ENCODE results near the gene ZBTB47.

ZBTB47 gene

DNA sequence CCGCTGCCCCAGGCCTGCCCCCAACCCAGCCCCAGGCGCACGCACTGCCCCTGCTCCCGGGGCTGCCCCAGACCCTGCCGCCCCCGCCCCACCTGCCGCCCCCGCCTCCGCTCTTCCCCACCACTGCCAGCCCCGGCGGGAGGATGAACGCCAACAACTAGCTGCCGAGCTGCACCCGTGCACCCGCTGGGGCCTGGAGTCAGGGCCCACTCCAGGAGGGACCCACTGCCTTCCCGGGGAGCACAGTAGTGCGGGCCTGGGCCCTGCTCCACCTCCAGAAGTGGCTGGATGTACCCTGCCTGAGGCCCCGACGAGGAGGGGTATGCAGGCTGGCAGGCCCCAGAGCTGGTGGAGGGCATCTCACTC is 10.9 kb downstream of the ZBTB47 start:
- Histone ChIP-seq H3K4me2 (ENCODE audit: low read length) (no peak overlapping the region), H2BK5ac (ENCODE audit: low read length) (no peak overlapping the region), H3K4ac (ENCODE audit: low read depth, low read length) (no peak overlapping the region), H3K27ac (ENCODE audit: low read depth, low read length) (no peak overlapping the region), H3K23ac (ENCODE audit: low read length) (no peak overlapping the region), H2AK5ac (ENCODE audit: low read length) (no peak overlapping the region), H3K56ac (ENCODE audit: low read length) (no peak overlapping the region), H4K5ac (ENCODE audit: low read length) (no peak overlapping the region), H3K18ac (ENCODE audit: low read length) (no peak overlapping the region), H3K9ac (ENCODE audit: low read length) (no peak overlapping the region), H4K8ac (ENCODE audit: low read depth, low read length) (no peak overlapping the region), H3K79me1 (ENCODE audit: low read length) (no peaks in the 10 kb centered on the region), H3K27me3 (ENCODE audit: insufficient read depth, low read length, poor library complexity) (no peaks in the 10 kb centered on the region), H3K4me1 (ENCODE audit: control insufficient read depth, low read depth, low read length) (no peaks in the 10 kb centered on the region), H3K4me3 (ENCODE audit: low read length) (no peak overlapping the region), H3K79me2 (ENCODE audit: control insufficient read depth, insufficient read depth, low read length) (no peaks in the 10 kb centered on the region), H3K36me3 (ENCODE audit: control insufficient read depth, insufficient read depth, low read length) (no peaks in the 10 kb centered on the region), H2BK120ac (ENCODE audit: low read depth, low read length) (no peak overlapping the region), H2BK15ac (replicated peaks; ENCODE audit: low read depth) (no peak overlapping the region)
- WGBS (ENCODE audit: extremely low coverage, insufficient coverage, low lambda C conversion rate), result no CpG with 5 or more reads among the region's 19 CpGs
- no peak for DNase-seq

DNA sequence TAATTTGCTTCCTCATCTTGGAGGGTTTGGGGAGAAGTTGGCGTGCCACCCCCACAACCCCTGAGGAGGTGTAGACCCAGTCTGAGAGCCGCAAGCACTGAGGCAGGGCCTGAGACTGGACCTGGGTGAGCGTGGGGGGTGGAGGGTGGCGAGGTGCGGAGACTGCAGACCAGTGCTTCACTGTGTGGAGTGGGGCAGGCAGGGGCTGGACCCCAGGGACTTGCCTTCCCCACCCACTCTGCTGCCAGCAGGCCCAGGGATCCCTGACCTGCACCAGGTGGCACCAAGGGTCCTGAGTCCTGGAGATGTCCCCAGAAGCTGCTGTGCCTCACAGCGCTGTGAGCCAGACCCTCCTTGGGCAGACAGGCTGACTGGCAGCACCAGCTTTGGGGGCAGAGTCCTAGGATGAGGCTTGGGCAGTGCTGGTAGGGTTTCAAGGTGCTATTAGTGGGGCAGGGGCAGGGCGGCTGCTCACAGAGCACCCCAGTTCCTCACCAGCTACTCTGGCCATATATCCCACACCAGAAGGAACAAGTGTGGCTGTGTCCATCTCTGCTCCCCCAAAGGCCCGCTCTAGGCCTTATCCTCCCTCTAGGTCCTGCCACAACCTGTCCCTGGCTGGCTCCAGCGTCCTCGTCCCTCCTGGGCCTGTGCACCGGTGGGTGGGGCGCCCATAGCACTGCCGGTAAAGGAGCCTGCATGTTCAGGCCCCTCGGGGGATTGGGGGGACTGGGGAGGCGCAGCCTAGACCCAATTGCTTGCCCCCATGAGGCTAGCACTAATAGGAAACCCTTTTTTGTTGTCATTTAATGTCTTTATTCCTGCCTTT is 11.8 kb downstream of the ZBTB47 start:
- H3K9ac ChIP-seq (ENCODE audit: low read length), result no peak overlapping the region
- H3K4me2 ChIP-seq (ENCODE audit: low read length), result no peak overlapping the region
- H3K79me1 ChIP-seq (ENCODE audit: low read length), result no peaks in the 10 kb centered on the region
- no peak overlapping the region for H2BK5ac ChIP-seq (ENCODE audit: low read length)
- no peak overlapping the region for H3K27ac ChIP-seq (ENCODE audit: low read depth, low read length)
- H3K4ac ChIP-seq (ENCODE audit: low read depth, low read length), result no peak overlapping the region
- no CpG with 5 or more reads among the region's 15 CpGs for WGBS (ENCODE audit: extremely low coverage, insufficient coverage, low lambda C conversion rate)
- H3K56ac ChIP-seq (ENCODE audit: low read length), result no peak overlapping the region
- no peak overlapping the region for H3K4me3 ChIP-seq (ENCODE audit: low read length)
- no peak overlapping the region for H2BK15ac ChIP-seq (replicated peaks; ENCODE audit: low read depth)
- H3K23ac ChIP-seq (ENCODE audit: low read length), result no peak overlapping the region
- no peaks in the 10 kb centered on the region for H3K36me3 ChIP-seq (ENCODE audit: control insufficient read depth, insufficient read depth, low read length)
- H4K5ac ChIP-seq (ENCODE audit: low read length), result no peak overlapping the region
- H3K18ac ChIP-seq (ENCODE audit: low read length), result no peak overlapping the region
- H3K79me2 ChIP-seq (ENCODE audit: control insufficient read depth, insufficient read depth, low read length), result no peaks in the 10 kb centered on the region
- no peak for DNase-seq
- H2AK5ac ChIP-seq (ENCODE audit: low read length), result no peak overlapping the region
- H2BK120ac ChIP-seq (ENCODE audit: low read depth, low read length), result no peak overlapping the region
- H3K27me3 ChIP-seq (ENCODE audit: insufficient read depth, low read length, poor library complexity), result no peaks in the 10 kb centered on the region
- no peaks in the 10 kb centered on the region for H3K4me1 ChIP-seq (ENCODE audit: control insufficient read depth, low read depth, low read length)
- H4K8ac ChIP-seq (ENCODE audit: low read depth, low read length), result no peak overlapping the region

GRCh38 chr3:42666022-42666421 is 12.5 kb downstream of the ZBTB47 start:
- no peak overlapping the region for H2BK120ac ChIP-seq (ENCODE audit: low read depth, low read length)
- H3K4me1 ChIP-seq (ENCODE audit: control insufficient read depth, low read depth, low read length), result no peaks in the 10 kb centered on the region
- H3K56ac ChIP-seq (ENCODE audit: low read length), result no peak overlapping the region
- H3K18ac ChIP-seq (ENCODE audit: low read length), result no peak overlapping the region
- no peak overlapping the region for H4K8ac ChIP-seq (ENCODE audit: low read depth, low read length)
- H3K79me2 ChIP-seq (ENCODE audit: control insufficient read depth, insufficient read depth, low read length), result no peaks in the 10 kb centered on the region
- H2BK5ac ChIP-seq (ENCODE audit: low read length), result no peak overlapping the region
- H3K4me3 ChIP-seq (ENCODE audit: low read length), result no peak overlapping the region
- H3K4ac ChIP-seq (ENCODE audit: low read depth, low read length), result no peak overlapping the region
- no peak overlapping the region for H3K4me2 ChIP-seq (ENCODE audit: low read length)
- no peak overlapping the region for H4K5ac ChIP-seq (ENCODE audit: low read length)
- no peak overlapping the region for H3K27ac ChIP-seq (ENCODE audit: low read depth, low read length)
- no peak overlapping the region for H3K9ac ChIP-seq (ENCODE audit: low read length)
- no CpG with 5 or more reads among the region's 8 CpGs for WGBS (ENCODE audit: extremely low coverage, insufficient coverage, low lambda C conversion rate)
- H2BK15ac ChIP-seq (replicated peaks; ENCODE audit: low read depth), result no peak overlapping the region
- H3K27me3 ChIP-seq (ENCODE audit: insufficient read depth, low read length, poor library complexity), result no peaks in the 10 kb centered on the region
- no peak overlapping the region for H3K23ac ChIP-seq (ENCODE audit: low read length)
- no peak overlapping the region for H2AK5ac ChIP-seq (ENCODE audit: low read length)
- no peak for DNase-seq
- H3K36me3 ChIP-seq (ENCODE audit: control insufficient read depth, insufficient read depth, low read length), result no peaks in the 10 kb centered on the region
- H3K79me1 ChIP-seq (ENCODE audit: low read length), result no peaks in the 10 kb centered on the region

GRCh38 chr3:42666577-42666998 is 13.1 kb downstream of the ZBTB47 start:
- Histone ChIP-seq H3K23ac (ENCODE audit: low read length) (no peak overlapping the region), H4K8ac (ENCODE audit: low read depth, low read length) (no peak overlapping the region), H3K18ac (ENCODE audit: low read length) (no peak overlapping the region), H3K9ac (ENCODE audit: low read length) (no peak overlapping the region), H2BK15ac (replicated peaks; ENCODE audit: low read depth) (no peak overlapping the region), H3K56ac (ENCODE audit: low read length) (no peak overlapping the region), H3K36me3 (ENCODE audit: control insufficient read depth, insufficient read depth, low read length) (no peaks in the 10 kb centered on the region), H3K79me2 (ENCODE audit: control insufficient read depth, insufficient read depth, low read length) (no peaks in the 10 kb centered on the region), H3K4ac (ENCODE audit: low read depth, low read length) (no peak overlapping the region), H2BK5ac (ENCODE audit: low read length) (no peak overlapping the region), H3K79me1 (ENCODE audit: low read length) (no peaks in the 10 kb centered on the region), H3K27me3 (ENCODE audit: insufficient read depth, low read length, poor library complexity) (no peaks in the 10 kb centered on the region), H4K5ac (ENCODE audit: low read length) (no peak overlapping the region), H2AK5ac (ENCODE audit: low read length) (no peak overlapping the region), H3K4me3 (ENCODE audit: low read length) (no peak overlapping the region), H3K4me1 (ENCODE audit: control insufficient read depth, low read depth, low read length) (no peaks in the 10 kb centered on the region), H3K4me2 (ENCODE audit: low read length) (no peak overlapping the region), H2BK120ac (ENCODE audit: low read depth, low read length) (no peak overlapping the region), H3K27ac (ENCODE audit: low read depth, low read length) (no peak overlapping the region)
- no CpG with 5 or more reads among the region's 4 CpGs for WGBS (ENCODE audit: extremely low coverage, insufficient coverage, low lambda C conversion rate)
- no peak for DNase-seq

- H3K4me2 ChIP-seq (ENCODE audit: low read length), result no peak overlapping the region
- no peaks in the 10 kb centered on the region for H3K79me2 ChIP-seq (ENCODE audit: control insufficient read depth, insufficient read depth, low read length)
- H3K36me3 ChIP-seq (ENCODE audit: control insufficient read depth, insufficient read depth, low read length), result no peaks in the 10 kb centered on the region
- H3K56ac ChIP-seq (ENCODE audit: low read length), result no peak overlapping the region
- no peak overlapping the region for H2AK5ac ChIP-seq (ENCODE audit: low read length)
- H3K4me3 ChIP-seq (ENCODE audit: low read length), result no peak overlapping the region
- H3K23ac ChIP-seq (ENCODE audit: low read length), result no peak overlapping the region
- H3K4ac ChIP-seq (ENCODE audit: low read depth, low read length), result no peak overlapping the region
- no peak overlapping the region for H3K9ac ChIP-seq (ENCODE audit: low read length)
- H2BK5ac ChIP-seq (ENCODE audit: low read length), result no peak overlapping the region
- H3K79me1 ChIP-seq (ENCODE audit: low read length), result no peaks in the 10 kb centered on the region
- H3K27me3 ChIP-seq (ENCODE audit: insufficient read depth, low read length, poor library complexity), result no peaks in the 10 kb centered on the region
- H4K5ac ChIP-seq (ENCODE audit: low read length), result no peak overlapping the region
- no peak overlapping the region for H3K27ac ChIP-seq (ENCODE audit: low read depth, low read length)
- DNase-seq, result no peak
- WGBS (ENCODE audit: extremely low coverage, insufficient coverage, low lambda C conversion rate), result no CpG with 5 or more reads among the region's 7 CpGs
- no peak overlapping the region for H2BK120ac ChIP-seq (ENCODE audit: low read depth, low read length)
- no peaks in the 10 kb centered on the region for H3K4me1 ChIP-seq (ENCODE audit: control insufficient read depth, low read depth, low read length)
- H2BK15ac ChIP-seq (replicated peaks; ENCODE audit: low read depth), result no peak overlapping the region
- no peak overlapping the region for H4K8ac ChIP-seq (ENCODE audit: low read depth, low read length)
- no peak overlapping the region for H3K18ac ChIP-seq (ENCODE audit: low read length)
These were observed 13.6 kb downstream of the ZBTB47 start for GRCh38 chr3:42667096-42667522.

All from mesendoderm (in vitro differentiated cells).